NCI-H1436 (cell line): Measurements from ENCODE around the gene TBXA2R.

Experiments
- DNase-seq: peaks from one replicate; lab custom pipeline; 2025; lab: John Stamatoyannopoulos, UW

The TBXA2R gene

GRCh38 chr19:3619631-3620012 is 12.9 kb upstream of the TBXA2R start:
- no peak for DNase-seq

- DNase-seq = no peak
Measured at GRCh38 chr19:3618811-3619630, 12.3 kb upstream of the TBXA2R start.

- no peak for DNase-seq
Measured at GRCh38 chr19:3618144-3618810, 11.6 kb upstream of the TBXA2R start.

- DNase-seq = no peak
Measured at GRCh38 chr19:3617463-3617862, 10.8 kb upstream of the TBXA2R start.

- no peak for DNase-seq
Measured at GRCh38 chr19:3615524-3616135, 9.0 kb upstream of the TBXA2R start.

- DNase-seq = no peak
Measured at GRCh38 chr19:3614858-3615505, 8.3 kb upstream of the TBXA2R start.

- DNase-seq = no peak
Measured at GRCh38 chr19:3613818-3614661, 7.4 kb upstream of the TBXA2R start.

GRCh38 chr19:3612901-3613741 is 6.4 kb upstream of the TBXA2R start:
- no peak for DNase-seq

- DNase-seq = no peak
Measured at GRCh38 chr19:3612330-3612729, 5.7 kb upstream of the TBXA2R start.

GRCh38 chr19:3611841-3612240 is 5.2 kb upstream of the TBXA2R start:
- DNase-seq = no peak

- DNase-seq = no peak
Measured at GRCh38 chr19:3610745-3611717, 4.4 kb upstream of the TBXA2R start.

GRCh38 chr19:3609779-3610719 is 3.4 kb upstream of the TBXA2R start:
- DNase-seq = no peak

- no peak for DNase-seq
Measured at GRCh38 chr19:3608750-3609322, 2.2 kb upstream of the TBXA2R start.

GRCh38 chr19:3608079-3608641 is 1.5 kb upstream of the TBXA2R start:
- no peak for DNase-seq

GRCh38 chr19:3607303-3608078 is 816 bp upstream of the TBXA2R start:
- no peak for DNase-seq

GRCh38 chr19:3606174-3606689 is 443 bp downstream of the TBXA2R start:
- DNase-seq = no peak

- no peak for DNase-seq
Measured at GRCh38 chr19:3605770-3606169, 905 bp downstream of the TBXA2R start.
